HEK293 (cell line): ENCODE data around the gene SLC34A3.
A peak's percentile ranks its signal among the peaks of the same experiment; 100 is the strongest.

Source experiments
- GFI1B ChIP-seq: fragments of 450-650 bp; formaldehyde crosslinking; IDR thresholded peaks from 2 replicates; pipeline ENCODE4 v1.5.1; 2016; ENCODE audit warnings: missing biosample characterization, missing genetic modification characterization
- GLIS1 ChIP-seq: fragments of 450-650 bp; formaldehyde crosslinking; IDR thresholded peaks from 2 replicates; pipeline ENCODE4 v1.5.1; 2016; ENCODE audit warnings: missing biosample characterization, missing genetic modification characterization
- HOXD13 ChIP-seq: sonication (generic); formaldehyde crosslinking; IDR thresholded peaks from 2 replicates; pipeline ENCODE4 v1.8.0; 2022; ENCODE audit warnings: missing genetic modification reagents, borderline replicate concordance
- PATZ1 ChIP-seq: fragments of 450-650 bp; formaldehyde crosslinking; IDR thresholded peaks from 2 replicates; pipeline ENCODE4 v1.5.1; 2016; ENCODE audit warnings: missing biosample characterization, missing genetic modification characterization
- SALL2 ChIP-seq: fragments of 450-650 bp; formaldehyde crosslinking; IDR thresholded peaks from 2 replicates; pipeline ENCODE4 v1.5.0; 2017; ENCODE audit warnings: missing biosample characterization, mild to moderate bottlenecking, missing genetic modification characterization, borderline replicate concordance
- SETDB1 ChIP-seq: IDR thresholded peaks from one replicate; pipeline ENCODE4 v1.6.1; 2017; ENCODE audit warnings: mild to moderate bottlenecking, low read length, moderate library complexity, mixed read lengths; ENCODE audit not compliant: insufficient read length
- SP2 ChIP-seq: fragments of 450-650 bp; formaldehyde crosslinking; IDR thresholded peaks from 2 replicates; pipeline ENCODE4 v1.5.1; 2016; ENCODE audit warnings: missing biosample characterization, missing genetic modification characterization
- ZBTB11 ChIP-seq: fragments of 450-650 bp; formaldehyde crosslinking; conservative IDR thresholded peaks from 2 replicates; pipeline ENCODE4 v1.5.1; 2016; ENCODE audit warnings: low read depth, missing biosample characterization, missing genetic modification characterization
- ZBTB20 ChIP-seq: fragments of 450-650 bp; formaldehyde crosslinking; IDR thresholded peaks from 2 replicates; pipeline ENCODE4 v1.5.1; 2016; ENCODE audit warnings: missing biosample characterization, missing genetic modification characterization
- ZBTB44 ChIP-seq: fragments of 450-650 bp; IDR thresholded peaks from 2 replicates; pipeline ENCODE4 v1.5.1; 2018; ENCODE audit warnings: missing biosample characterization, mild to moderate bottlenecking, missing genetic modification characterization
- ZIC2 ChIP-seq: fragments of 450-650 bp; formaldehyde crosslinking; IDR thresholded peaks from 2 replicates; pipeline ENCODE4 v1.5.1; 2016; ENCODE audit warnings: missing biosample characterization, missing genetic modification characterization
- ZNF112 ChIP-seq: fragments of 450-650 bp; formaldehyde crosslinking; IDR thresholded peaks from 2 replicates; pipeline ENCODE4 v1.5.0; 2017; ENCODE audit warnings: missing biosample characterization, missing genetic modification characterization
- ZNF211 ChIP-seq: fragments of 450-650 bp; formaldehyde crosslinking; IDR thresholded peaks from 2 replicates; pipeline ENCODE4 v1.5.1; 2016; ENCODE audit warnings: low read depth, missing biosample characterization, missing genetic modification characterization
- ZNF248 ChIP-seq: fragments of 450-650 bp; formaldehyde crosslinking; IDR thresholded peaks from 2 replicates; pipeline ENCODE4 v1.5.1; 2017; ENCODE audit warnings: missing biosample characterization, missing genetic modification characterization
- ZNF280C ChIP-seq: fragments of 450-650 bp; formaldehyde crosslinking; IDR thresholded peaks from 2 replicates; pipeline ENCODE4 v1.5.1; 2016; ENCODE audit warnings: missing biosample characterization, missing genetic modification characterization
- ZNF280D ChIP-seq: fragments of 450-650 bp; formaldehyde crosslinking; IDR thresholded peaks from 2 replicates; pipeline ENCODE4 v1.5.1; 2016; ENCODE audit warnings: missing biosample characterization, missing genetic modification characterization
- ZNF335 ChIP-seq: fragments of 450-650 bp; formaldehyde crosslinking; conservative IDR thresholded peaks from 2 replicates; pipeline ENCODE4 v1.5.1; 2016; ENCODE audit warnings: missing biosample characterization, missing genetic modification characterization
- ZNF426 ChIP-seq: fragments of 450-650 bp; formaldehyde crosslinking; IDR thresholded peaks from 2 replicates; pipeline ENCODE4 v1.5.1; 2017; ENCODE audit warnings: missing biosample characterization, missing genetic modification characterization, mild to moderate bottlenecking, inconsistent platforms, moderate library complexity
- ZNF433 ChIP-seq: fragments of 450-650 bp; formaldehyde crosslinking; IDR thresholded peaks from 2 replicates; pipeline ENCODE4 v1.5.1; 2016; ENCODE audit warnings: missing biosample characterization, missing genetic modification characterization, low read depth
- ZNF510 ChIP-seq: fragments of 450-650 bp; formaldehyde crosslinking; IDR thresholded peaks from 2 replicates; pipeline ENCODE4 v1.5.1; 2018; ENCODE audit warnings: mild to moderate bottlenecking, missing genetic modification characterization, missing biosample characterization; ENCODE audit not compliant: insufficient replicate concordance
- ZNF514 ChIP-seq: fragments of 450-650 bp; formaldehyde crosslinking; IDR thresholded peaks from 2 replicates; pipeline ENCODE4 v1.5.1; 2016; ENCODE audit warnings: missing biosample characterization, missing genetic modification characterization
- ZNF529 ChIP-seq: fragments of 450-650 bp; formaldehyde crosslinking; IDR thresholded peaks from 2 replicates; pipeline ENCODE4 v1.5.1; 2017; ENCODE audit warnings: missing genetic modification characterization, missing biosample characterization; ENCODE audit not compliant: insufficient replicate concordance
- ZNF555 ChIP-seq: fragments of 450-650 bp; formaldehyde crosslinking; conservative IDR thresholded peaks from 2 replicates; pipeline ENCODE4 v1.5.1; 2017; ENCODE audit warnings: missing biosample characterization, mild to moderate bottlenecking, missing genetic modification characterization, inconsistent platforms
- ZNF600 ChIP-seq: fragments of 450-650 bp; formaldehyde crosslinking; IDR thresholded peaks from 2 replicates; pipeline ENCODE4 v1.5.1; 2016; ENCODE audit warnings: missing biosample characterization, missing genetic modification characterization
- ZNF624 ChIP-seq: fragments of 450-650 bp; formaldehyde crosslinking; IDR thresholded peaks from 2 replicates; pipeline ENCODE4 v1.5.1; 2017; ENCODE audit warnings: missing biosample characterization, missing genetic modification characterization
- ZNF654 ChIP-seq: fragments of 450-650 bp; formaldehyde crosslinking; IDR thresholded peaks from 2 replicates; pipeline ENCODE4 v1.5.1; 2016; ENCODE audit warnings: low read depth, missing biosample characterization, missing genetic modification characterization
- ZNF747 ChIP-seq: fragments of 450-650 bp; formaldehyde crosslinking; IDR thresholded peaks from 2 replicates; pipeline ENCODE4 v1.5.1; 2016; ENCODE audit warnings: missing biosample characterization, missing genetic modification characterization
- ZNF777 ChIP-seq: fragments of 450-650 bp; formaldehyde crosslinking; IDR thresholded peaks from 2 replicates; pipeline ENCODE4 v1.5.1; 2017; ENCODE audit warnings: missing biosample characterization, missing genetic modification characterization, borderline replicate concordance

SLC34A3 gene

GRCh38 chr9:137201205-137201868 lies 29.4 kb upstream of the SLC34A3 start (continued):
- TF ChIP-seq ZNF280D (tag by site-specific recombination) (no peak), ZBTB11 (no peak), ZNF433 (tag by site-specific recombination) (no peak), ZNF654 (no peak), ZIC2 (tag by site-specific recombination) (no peak; the same call in 1 of the 2 replicates), ZNF600 (tag by site-specific recombination) (0 out of 2 replicates have a peak, but pooled peaks have one; percentile 5), SP2 (tag by site-specific recombination) (no peak), ZNF747 (tag by site-specific recombination) (no peak), SETDB1 (no peak), ZNF112 (tag by site-specific recombination) (no peak), ZNF624 (tag by site-specific recombination) (no peak), ZNF335 (tag by site-specific recombination) (peak; percentile 99), ZBTB44 (tag by site-specific recombination) (no peak), GFI1B (no peak), PATZ1 (tag by site-specific recombination) (0 out of 2 replicates have a peak, but pooled peaks have one; percentile 14), ZNF777 (tag by site-specific recombination) (no peak), HOXD13 (no peak), ZNF510 (tag by site-specific recombination) (no peak), ZNF248 (tag by site-specific recombination) (no peak), SALL2 (tag by site-specific recombination) (no peak), ZNF555 (tag by site-specific recombination) (no peak), ZNF529 (no peak), ZNF426 (tag by site-specific recombination) (no peak), ZNF211 (tag by site-specific recombination) (no peak), ZBTB20 (no peak), ZNF514 (tag by site-specific recombination) (no peak), ZNF280C (no peak), GLIS1 (tag by site-specific recombination) (no peak; the same call in 1 of the 2 replicates)
